Progenitor cell of endocrine pancreas (in vitro differentiated cells): ENCODE results near the gene FAM149A. TPM values are rescaled to one million over a fixed set of nuclear protein-coding genes. Genes with fewer than 3 reads are reported as not detected.

ENCODE experiments used
- DNase-seq: peaks from one replicate; pipeline ENCODE4 v3.0.0; 2021; ENCODE audit warnings: low spot score; ENCODE audit not compliant: unreplicated experiment
- H3K27ac Mint-ChIP-seq: 2 replicates; pipeline ENCODE4 v1.8.0; 2021; ENCODE audit warnings: mild to moderate bottlenecking, moderate library complexity, mixed read lengths
- H3K27me3 Mint-ChIP-seq: 2 replicates; pipeline ENCODE4 v1.8.0; 2021; ENCODE audit warnings: mixed read lengths
- H3K36me3 Mint-ChIP-seq: 2 replicates; pipeline ENCODE4 v1.8.0; 2022; ENCODE audit warnings: mixed read lengths; ENCODE audit not compliant: insufficient read depth
- H3K4me1 Mint-ChIP-seq: 2 replicates; pipeline ENCODE4 v1.8.0; 2021; ENCODE audit warnings: low read depth, mixed read lengths
- H3K4me3 Mint-ChIP-seq: 2 replicates; pipeline ENCODE4 v1.8.0; 2021; ENCODE audit warnings: low read depth, mild to moderate bottlenecking, moderate library complexity, mixed read lengths
- H3K9me3 Mint-ChIP-seq: 2 replicates; pipeline ENCODE4 v1.8.0; 2021; ENCODE audit warnings: low read depth, mixed read lengths
- CTCF ChIP-seq: fragments of 200-600 bp; sonication (generic); IDR thresholded peaks from one replicate; pipeline ENCODE4 v1.5.0; 2021; ENCODE audit warnings: antibody characterized with exemption, mild to moderate bottlenecking; ENCODE audit not compliant: unreplicated experiment
- total RNA-seq: library from RNA; stranded (reverse); gene quantifications from 2 replicates; pipeline ENCODE4 v1.2.1, GENCODE V29; 2021

The FAM149A gene
- total RNA-seq, 1 donor from 2014 or later: 12.0 TPM

DNA sequence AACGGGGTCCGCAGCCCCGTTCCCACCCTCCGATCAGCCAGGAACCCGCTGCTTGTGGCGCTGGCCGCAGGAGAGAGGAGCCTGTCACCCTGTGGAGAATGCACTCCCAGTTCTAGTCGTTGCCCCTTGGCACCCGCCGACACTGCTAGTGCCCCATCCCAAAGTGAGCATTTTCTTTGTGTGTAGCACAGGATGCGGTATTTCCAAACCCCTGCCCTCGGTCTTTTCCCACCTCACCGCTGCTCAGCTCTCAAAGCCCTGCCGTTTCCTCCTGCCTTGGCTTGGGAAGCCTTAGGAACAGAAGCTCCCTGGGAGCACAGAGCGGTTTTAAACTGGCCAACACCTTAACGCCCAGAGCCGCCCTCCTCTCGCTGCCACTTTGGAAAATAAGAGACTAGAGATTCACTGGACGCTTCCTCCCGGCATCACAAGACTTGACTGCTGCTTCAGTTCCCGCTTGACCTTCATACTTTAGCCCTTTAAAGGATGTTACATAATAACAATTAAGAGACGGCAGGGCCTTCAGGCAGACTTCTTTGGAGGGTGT is 87.6 kb downstream of the FAM149A start:
- no peak for DNase-seq
- Mint-ChIP-seq H3K9me3 (no peaks in the 10 kb centered on the region), H3K4me3 (peak overlapping the region; percentile 89), H3K27ac (peak overlapping the region; percentile 93), H3K4me1 (peaks cover 18% of the 10 kb centered on the region), H3K36me3 (peaks cover 2% of the 10 kb centered on the region), H3K27me3 (no peaks in the 10 kb centered on the region)
- TF ChIP-seq CTCF: no peak

DNA sequence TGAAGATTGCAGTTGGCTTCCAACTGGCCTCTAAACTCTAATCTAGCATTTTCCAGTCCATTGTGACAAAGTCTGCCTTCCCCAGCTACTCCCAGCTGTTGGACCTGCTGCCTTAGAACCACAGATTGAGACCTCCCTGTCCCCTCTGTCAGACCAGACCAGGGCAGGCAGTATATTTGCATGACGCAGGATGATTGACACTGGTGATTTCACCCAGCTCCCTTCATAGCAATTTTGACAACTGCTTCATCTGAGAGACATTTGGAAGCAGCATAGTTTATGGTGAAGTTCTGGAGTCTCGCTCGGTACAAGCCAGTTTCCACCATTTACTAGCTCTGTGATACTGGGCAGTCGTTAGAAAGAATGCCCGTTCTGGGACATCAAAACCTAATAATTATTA is 89.3 kb downstream of the FAM149A start:
- H3K4me3 Mint-ChIP-seq: no peak overlapping the region
- no peak for TF ChIP-seq CTCF

GRCh38 chr4:186196063-186196462 is 91.6 kb downstream of the FAM149A start:
- TF ChIP-seq CTCF: no peak
- Mint-ChIP-seq H3K4me1 (peaks cover 3% of the 10 kb centered on the region), H3K27ac (no peak overlapping the region), H3K27me3 (no peaks in the 10 kb centered on the region), H3K36me3 (peaks cover 2% of the 10 kb centered on the region), H3K4me3 (no peak overlapping the region), H3K9me3 (no peaks in the 10 kb centered on the region)
- DNase-seq: no peak

More for the DNA sequence above, 89.3 kb downstream of the FAM149A start:
- Mint-ChIP-seq H3K27ac (no peak overlapping the region), H3K4me1 (peaks cover 18% of the 10 kb centered on the region), H3K36me3 (peaks cover 2% of the 10 kb centered on the region), H3K27me3 (no peaks in the 10 kb centered on the region), H3K9me3 (no peaks in the 10 kb centered on the region)
- no peak for DNase-seq

DNA sequence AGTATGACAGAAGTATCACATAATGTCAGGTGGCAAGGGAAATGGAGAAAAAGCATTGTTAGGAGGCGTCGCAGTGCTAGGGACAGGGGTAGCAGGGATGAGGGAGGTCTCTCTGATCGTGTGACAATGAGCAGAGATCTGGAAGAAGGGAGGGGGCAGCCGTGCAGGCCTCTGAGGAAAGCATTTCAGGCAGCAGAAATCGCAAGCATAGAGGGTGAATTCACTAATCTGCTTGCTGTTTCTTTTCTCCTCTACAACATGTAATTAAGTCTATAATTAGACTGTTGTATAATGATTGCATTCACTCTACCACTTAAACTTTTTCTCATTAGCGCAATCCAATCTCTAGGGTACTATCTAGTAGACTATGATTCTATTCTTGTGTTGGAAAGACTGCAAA is 96.0 kb downstream of the FAM149A start:
- DNase-seq: no peak
- Mint-ChIP-seq H3K36me3 (peaks cover 2% of the 10 kb centered on the region), H3K27ac (no peak overlapping the region), H3K4me3 (no peak overlapping the region), H3K9me3 (no peaks in the 10 kb centered on the region), H3K27me3 (no peaks in the 10 kb centered on the region), H3K4me1 (no peaks in the 10 kb centered on the region)
- TF ChIP-seq CTCF: no peak

DNA sequence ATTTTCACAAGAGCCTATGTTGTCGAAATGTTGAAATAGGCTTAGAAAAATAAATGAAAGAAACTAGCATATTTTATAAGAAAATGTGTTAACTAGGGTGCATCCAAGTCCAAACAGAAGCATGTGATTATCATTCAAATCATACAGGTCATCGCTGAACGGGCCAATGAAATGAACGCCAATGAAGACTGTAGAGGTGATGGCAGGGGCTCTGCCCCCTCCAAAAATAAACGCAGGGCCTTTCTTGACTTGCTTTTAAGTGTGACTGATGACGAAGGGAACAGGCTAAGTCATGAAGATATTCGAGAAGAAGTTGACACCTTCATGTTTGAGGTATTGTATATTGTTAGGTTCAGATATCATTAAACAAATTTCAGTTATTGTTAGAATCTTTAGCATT is 96.5 kb downstream of the FAM149A start:
- H3K36me3 Mint-ChIP-seq: peaks cover 2% of the 10 kb centered on the region
- TF ChIP-seq CTCF: no peak
- DNase-seq: no peak
- no peaks in the 10 kb centered on the region for H3K4me1 Mint-ChIP-seq
- no peaks in the 10 kb centered on the region for H3K27me3 Mint-ChIP-seq
- H3K9me3 Mint-ChIP-seq: no peaks in the 10 kb centered on the region
- no peak overlapping the region for H3K4me3 Mint-ChIP-seq
- H3K27ac Mint-ChIP-seq: no peak overlapping the region
